Prostate gland (tissue), 2 donors: Measurements from ENCODE around the gene SELENOO. TPM values are rescaled to one million over a fixed set of nuclear protein-coding genes. Genes with fewer than 3 reads are reported as not detected.

Experiments used
- DNase-seq: peaks from one replicate; pipeline ENCODE4 v3.0.0-alpha.2; 2019; ENCODE audit warnings: low spot score
- H3K27ac ChIP-seq, 2 donors: fragments of 200-600 bp; sonication (generic); 2 replicates each; pipeline ENCODE4 v1.5.1; 2017 to 2019
- H3K27me3 ChIP-seq: fragments of 200-600 bp; sonication (generic); replicated peaks from 2 replicates; pipeline ENCODE4 v1.5.1; 2019; ENCODE audit not compliant: insufficient read depth
- H3K36me3 ChIP-seq, 2 donors: fragments of 200-600 bp; sonication (generic); 1 replicate in 1 of 2; 2 replicates in 1 of 2; pipeline versions ENCODE4 v1.5.1 to v1.8.1; 2017 to 2019
- H3K4me1 ChIP-seq: fragments of 200-600 bp; sonication (generic); replicated peaks from 2 replicates; pipeline ENCODE4 v1.5.1; 2019
- H3K4me3 ChIP-seq, 2 donors: fragments of 200-600 bp; sonication (generic); 2 replicates each; pipeline ENCODE4 v1.5.1; 2017 to 2019
- H3K9me3 ChIP-seq: fragments of 200-600 bp; sonication (generic); 2 replicates; pipeline ENCODE4 v1.5.1; 2017
- POLR2A ChIP-seq: fragments of 450-650 bp; IDR thresholded peaks from one replicate; pipeline ENCODE4 v1.6.1; 2016; ENCODE audit warnings: antibody characterized with exemption, mild to moderate bottlenecking
- POLR2AphosphoS5 ChIP-seq: sonication (generic); formaldehyde crosslinking; IDR thresholded peaks from one replicate; pipeline ENCODE4 v1.6.1; 2017; ENCODE audit warnings: antibody characterized with exemption
- WGBS: methylation state at CpG from one replicate; pipeline ENCODE4 v1.1.5; 2018; 5-methylcytosine and 5-hydroxymethylcytosine counted together
- intact Hi-C: fragments of 100-400 bp; cut with DNase I; formaldehyde crosslinking; loops from one replicate; pipeline ENCODE4 v1.14.2; 2022
- total RNA-seq, 2 donors: library from RNA; depleted of rRNA; stranded (reverse); fragments of >200 nt; gene quantifications; one replicate each; pipeline ENCODE4 v1.1.0, GENCODE V29; 2016
- TF ChIP-seq, protein P1 (sequence below), 4 experiments: fragments of 200-600 bp in 2 of 4; fragments of 450-650 bp in 2 of 4; sonication (generic) in 2 of 4; IDR thresholded peaks; 1 replicate in 3 of 4; 2 replicates in 1 of 4; pipeline ENCODE4 v1.5.1; 2016 to 2019; ENCODE audit warnings: antibody characterized with exemption in 4 of 4, mild to moderate bottlenecking in 2 of 4, moderate library complexity in 2 of 4

The SELENOO gene
- total RNA-seq, 2 donors from 2014 or later, result 51.8 to 58.5 TPM

DNA sequence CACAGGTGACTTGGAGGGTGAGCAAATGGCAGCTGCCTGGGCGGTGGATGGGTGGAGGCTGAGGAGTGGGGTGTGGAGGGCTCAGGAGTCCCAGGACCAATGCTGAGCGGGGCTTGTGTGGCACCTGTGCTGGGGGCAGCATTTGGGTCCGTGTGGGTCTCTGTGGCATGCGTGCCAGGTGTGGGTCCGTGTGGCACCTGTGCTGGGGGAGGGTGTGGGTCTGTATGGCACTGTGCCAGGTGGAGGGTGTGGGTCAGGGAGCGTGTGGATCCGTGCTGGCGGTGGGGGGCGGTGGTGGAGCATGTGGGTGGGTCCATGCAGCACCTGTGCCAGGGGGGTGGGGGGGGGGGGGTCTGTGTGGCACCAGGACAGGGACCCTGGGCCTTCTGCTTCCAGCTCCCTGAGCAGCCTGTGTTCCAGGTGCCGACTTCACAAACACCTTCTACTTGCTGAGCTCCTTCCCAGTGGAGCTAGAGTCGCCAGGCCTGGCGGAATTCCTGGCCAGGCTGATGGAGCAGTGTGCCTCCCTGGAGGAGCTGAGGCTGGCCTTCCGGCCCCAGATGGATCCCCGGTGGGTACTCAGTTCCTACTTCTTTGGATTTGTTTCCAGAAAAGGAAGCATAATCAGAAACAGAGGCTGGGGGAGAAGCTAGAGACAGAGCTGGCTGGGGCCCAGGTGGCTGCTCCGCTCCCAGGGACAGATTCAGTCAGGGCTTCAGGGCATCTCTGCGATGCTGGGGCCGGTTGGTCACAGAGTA, 14.7 kb downstream of the SELENOO start:
- Histone ChIP-seq H3K9me3 (no peaks in the 10 kb centered on the region), H3K27me3 (no peaks in the 10 kb centered on the region), H3K27ac (no peak overlapping the region), H3K4me1 (no peaks in the 10 kb centered on the region), H3K4me3 (no peak overlapping the region), H3K36me3 (peaks cover 20 to 31% of the 10 kb centered on the region in 2 donors)
- intact Hi-C loops, result no loop called here
- TF ChIP-seq POLR2A, result no peak
- TF ChIP-seq, protein P1, sequence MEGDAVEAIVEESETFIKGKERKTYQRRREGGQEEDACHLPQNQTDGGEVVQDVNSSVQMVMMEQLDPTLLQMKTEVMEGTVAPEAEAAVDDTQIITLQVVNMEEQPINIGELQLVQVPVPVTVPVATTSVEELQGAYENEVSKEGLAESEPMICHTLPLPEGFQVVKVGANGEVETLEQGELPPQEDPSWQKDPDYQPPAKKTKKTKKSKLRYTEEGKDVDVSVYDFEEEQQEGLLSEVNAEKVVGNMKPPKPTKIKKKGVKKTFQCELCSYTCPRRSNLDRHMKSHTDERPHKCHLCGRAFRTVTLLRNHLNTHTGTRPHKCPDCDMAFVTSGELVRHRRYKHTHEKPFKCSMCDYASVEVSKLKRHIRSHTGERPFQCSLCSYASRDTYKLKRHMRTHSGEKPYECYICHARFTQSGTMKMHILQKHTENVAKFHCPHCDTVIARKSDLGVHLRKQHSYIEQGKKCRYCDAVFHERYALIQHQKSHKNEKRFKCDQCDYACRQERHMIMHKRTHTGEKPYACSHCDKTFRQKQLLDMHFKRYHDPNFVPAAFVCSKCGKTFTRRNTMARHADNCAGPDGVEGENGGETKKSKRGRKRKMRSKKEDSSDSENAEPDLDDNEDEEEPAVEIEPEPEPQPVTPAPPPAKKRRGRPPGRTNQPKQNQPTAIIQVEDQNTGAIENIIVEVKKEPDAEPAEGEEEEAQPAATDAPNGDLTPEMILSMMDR (IDR thresholded peaks at IDR 0.05), result no peak
- WGBS, result 67% methylated on average over 17 of the region's 17 CpGs
- no peak for DNase-seq

DNA sequence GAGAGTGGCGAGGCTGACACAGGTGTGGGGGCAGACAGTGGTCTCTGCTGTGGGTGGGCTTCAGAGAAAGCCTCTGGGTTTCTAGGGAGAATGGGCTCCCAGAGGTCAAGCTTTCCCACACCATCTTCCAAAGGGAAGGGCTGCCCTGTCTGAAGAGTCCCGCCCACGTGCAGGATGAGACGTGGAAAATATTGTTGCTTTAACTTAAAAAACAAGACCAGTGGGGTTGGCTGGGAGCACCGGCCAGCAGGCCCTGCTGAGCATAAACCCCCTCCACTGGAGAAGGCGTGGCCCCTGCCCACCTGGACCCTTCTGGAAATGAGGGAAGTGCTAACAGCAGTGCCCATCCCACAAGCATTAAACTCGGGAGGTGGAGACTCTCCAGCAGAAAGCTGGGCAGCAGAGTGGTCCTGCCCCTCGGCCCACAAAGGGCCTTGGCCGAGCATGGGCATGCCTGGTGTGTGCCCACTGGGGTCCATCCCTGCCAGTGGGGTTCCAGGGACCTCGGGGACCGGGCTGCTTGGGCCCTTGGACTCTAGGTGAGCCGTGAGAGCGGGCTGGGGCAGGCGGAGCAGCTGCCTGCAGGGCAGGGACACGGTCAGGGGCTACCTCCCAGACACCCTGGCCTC, 15.4 kb downstream of the SELENOO start:
- Histone ChIP-seq H3K27me3 (no peaks in the 10 kb centered on the region), H3K4me1 (no peaks in the 10 kb centered on the region), H3K9me3 (no peaks in the 10 kb centered on the region), H3K36me3 (peaks cover 22 to 28% of the 10 kb centered on the region in 2 donors), H3K4me3 (no peak overlapping the region), H3K27ac (no peak overlapping the region)
- WGBS, result 77% methylated on average over 11 of the region's 15 CpGs
- intact Hi-C loops, result no loop called here
- TF ChIP-seq, protein P1 (IDR thresholded peaks at IDR 0.05), result no peak
- TF ChIP-seq POLR2A (no peak), POLR2AphosphoS5 (no peak)
- DNase-seq, result no peak

DNA sequence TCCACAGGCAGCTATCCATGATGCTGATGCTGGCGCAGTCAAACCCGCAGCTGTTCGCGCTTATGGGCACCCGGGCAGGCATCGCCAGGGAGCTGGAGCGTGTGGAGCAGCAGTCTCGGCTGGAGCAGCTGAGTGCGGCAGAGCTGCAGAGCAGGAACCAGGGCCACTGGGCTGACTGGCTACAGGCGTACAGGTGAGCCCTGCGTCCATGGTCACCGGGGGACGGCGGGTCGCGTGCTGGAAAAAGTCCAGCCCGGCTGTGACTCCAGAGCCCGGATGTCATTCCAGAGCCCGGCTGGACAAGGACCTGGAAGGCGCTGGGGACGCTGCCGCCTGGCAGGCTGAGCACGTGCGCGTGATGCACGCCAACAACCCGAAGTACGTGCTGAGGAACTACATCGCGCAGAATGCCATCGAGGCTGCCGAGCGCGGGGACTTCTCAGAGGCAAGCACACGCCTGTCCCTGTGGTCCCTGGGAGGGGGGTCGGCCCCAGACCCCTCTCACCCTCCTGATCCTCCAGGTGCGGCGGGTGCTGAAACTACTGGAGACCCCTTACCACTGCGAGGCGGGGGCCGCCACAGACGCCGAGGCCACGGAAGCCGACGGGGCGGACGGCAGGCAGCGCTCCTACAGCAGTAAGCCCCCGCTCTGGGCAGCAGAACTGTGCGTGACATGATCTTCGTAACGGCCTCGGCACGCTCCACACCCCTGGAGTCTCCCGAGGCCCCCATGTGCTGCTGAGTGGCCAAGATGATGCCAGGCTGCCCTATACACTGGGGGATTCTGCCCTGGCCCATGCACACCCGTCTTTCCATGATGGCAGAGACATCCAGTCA, 16.1 kb downstream of the SELENOO start:
- H3K36me3 ChIP-seq, result peaks cover 25 to 35% of the 10 kb centered on the region in 2 donors
- 92% methylated on average over 52 of the region's 57 CpGs for WGBS

GRCh38 chr22:50217543-50218152, 16.8 kb downstream of the SELENOO start:
- no peak for DNase-seq
- H3K27ac ChIP-seq, result no peak overlapping the region
- peaks cover 29 to 42% of the 10 kb centered on the region in 2 donors for H3K36me3 ChIP-seq
- no peaks in the 10 kb centered on the region for H3K27me3 ChIP-seq
- intact Hi-C loops, result no loop called here
- no peaks in the 10 kb centered on the region for H3K4me1 ChIP-seq
- H3K4me3 ChIP-seq, result no peak overlapping the region
- WGBS, result 81% methylated on average over 19 of the region's 21 CpGs
- TF ChIP-seq POLR2A (no peak), POLR2AphosphoS5 (no peak)
- TF ChIP-seq, protein P1 (IDR thresholded peaks at IDR 0.05), result no peak
- no peaks in the 10 kb centered on the region for H3K9me3 ChIP-seq

More for the DNA sequence above, 16.1 kb downstream of the SELENOO start:
- H3K4me1 ChIP-seq, result no peaks in the 10 kb centered on the region
- DNase-seq, result no peak
- H3K9me3 ChIP-seq, result no peaks in the 10 kb centered on the region
- no peak overlapping the region for H3K27ac ChIP-seq
- no peak overlapping the region for H3K4me3 ChIP-seq
- H3K27me3 ChIP-seq, result no peaks in the 10 kb centered on the region
- no peak for TF ChIP-seq POLR2AphosphoS5
- no peak for TF ChIP-seq POLR2A
- TF ChIP-seq, protein P1 (IDR thresholded peaks at IDR 0.05), result no peak
- intact Hi-C loops, result no loop called here
